ENCODE results near the gene R3HDM4. TPM values are rescaled to one million over a fixed set of nuclear protein-coding genes. Genes with fewer than 3 reads are reported as not detected.

Gene R3HDM4
- polyA plus RNA-seq, 2 of the 4 experiments (the other 2 are of a cell fraction) = 22.7 to 24.8 TPM

DNA sequence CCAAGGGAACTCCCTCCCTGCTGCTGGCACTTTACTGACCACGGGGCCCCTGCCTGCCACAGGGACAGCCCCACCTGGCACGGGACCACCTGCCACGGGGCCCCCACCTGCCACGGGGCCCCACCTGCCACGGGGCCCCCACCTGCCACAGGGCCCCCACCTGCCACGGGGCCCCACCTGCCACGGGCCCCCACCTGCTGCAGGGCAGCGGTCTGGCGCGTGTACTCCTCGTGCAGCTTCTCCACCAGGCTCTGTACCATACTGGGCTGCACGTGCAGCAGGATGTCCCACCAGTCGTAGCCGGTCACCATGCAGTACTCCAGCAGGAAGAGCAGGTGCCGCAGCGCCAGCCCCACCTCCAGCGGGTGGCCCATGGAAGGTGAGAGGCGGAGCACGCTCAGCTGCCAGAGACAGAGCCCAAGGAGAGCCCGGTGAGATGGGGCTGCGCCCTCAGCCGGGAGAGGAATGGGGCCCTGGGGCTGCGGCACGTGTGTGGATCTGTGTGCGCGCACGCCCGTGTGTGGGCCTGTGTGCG lies 36.2 kb downstream of the R3HDM4 start:
- 84% methylated on average over 13 of the region's 29 CpGs for WGBS (ENCODE audit: missing lambda C conversion rate)
- ChIA-PET CTCF (interaction anchor here (1.6 kb wide), 1 partner anchor 21 kb away, joined by 3 read pairs; no protein-coding TSS in a partner anchor), POLR2A (no interaction called here)

DNA sequence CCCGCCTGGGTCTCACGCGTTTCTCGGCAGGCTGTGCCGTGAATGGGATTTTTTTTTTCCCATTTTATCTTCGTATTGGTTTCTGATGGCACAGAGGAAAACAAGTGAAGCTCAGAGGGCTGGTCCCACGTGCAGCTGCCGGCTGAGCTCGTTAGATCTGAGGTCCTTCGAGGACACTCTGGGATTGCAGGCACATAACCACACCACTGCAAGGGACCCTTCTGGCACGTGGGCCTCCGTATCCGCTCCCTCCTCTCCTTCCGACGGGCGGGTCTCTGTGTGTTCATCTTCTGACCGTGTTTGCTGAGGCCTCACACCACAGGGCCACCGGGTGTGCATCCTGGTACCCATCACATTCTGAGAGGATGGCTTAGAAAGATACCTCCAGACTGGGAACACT lies 36.9 kb downstream of the R3HDM4 start:
- POLR2A ChIA-PET = no interaction called here
- ATAC-seq (no peak), FAIRE-seq (no peak), DNase-seq (ENCODE audit: low read depth in 1 of 2, low spot score in 1 of 2) (no peak)
- Histone ChIP-seq H3K4me3 (no peak overlapping the region), H3K9me3 (no peaks in the 10 kb centered on the region), H3K4me2 (no peak overlapping the region), H3K4me1 (peaks cover 20% of the 10 kb centered on the region), H3K27ac (no peak overlapping the region)
- TF ChIP-seq ZFP36 (IDR thresholded peaks at IDR 0.05; ENCODE audit: borderline replicate concordance, partially characterized antibody) = no peak
- TF ChIP-seq, protein P1, sequence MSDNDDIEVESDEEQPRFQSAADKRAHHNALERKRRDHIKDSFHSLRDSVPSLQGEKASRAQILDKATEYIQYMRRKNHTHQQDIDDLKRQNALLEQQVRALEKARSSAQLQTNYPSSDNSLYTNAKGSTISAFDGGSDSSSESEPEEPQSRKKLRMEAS (IDR thresholded peaks at IDR 0.05) = no peak
- no peak for TF ChIP-seq NR3C1 (IDR thresholded peaks at IDR 0.05)
- TF ChIP-seq, protein P2, sequence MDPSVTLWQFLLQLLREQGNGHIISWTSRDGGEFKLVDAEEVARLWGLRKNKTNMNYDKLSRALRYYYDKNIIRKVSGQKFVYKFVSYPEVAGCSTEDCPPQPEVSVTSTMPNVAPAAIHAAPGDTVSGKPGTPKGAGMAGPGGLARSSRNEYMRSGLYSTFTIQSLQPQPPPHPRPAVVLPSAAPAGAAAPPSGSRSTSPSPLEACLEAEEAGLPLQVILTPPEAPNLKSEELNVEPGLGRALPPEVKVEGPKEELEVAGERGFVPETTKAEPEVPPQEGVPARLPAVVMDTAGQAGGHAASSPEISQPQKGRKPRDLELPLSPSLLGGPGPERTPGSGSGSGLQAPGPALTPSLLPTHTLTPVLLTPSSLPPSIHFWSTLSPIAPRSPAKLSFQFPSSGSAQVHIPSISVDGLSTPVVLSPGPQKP (IDR thresholded peaks at IDR 0.05; ENCODE audit: low read depth, low read length) = no peak
- TF ChIP-seq ESRRA (IDR thresholded peaks at IDR 0.05; ENCODE audit: borderline replicate concordance, low read length) = no peak
- no peak for TF ChIP-seq RCOR1 (IDR thresholded peaks at IDR 0.05; ENCODE audit: low read depth, low read length)
- no peak for TF ChIP-seq CBX8 (IDR thresholded peaks at IDR 0.05)
- TF ChIP-seq HEYL (CRISPR knock-in tag; IDR thresholded peaks at IDR 0.05) = no peak
- CTCF ChIA-PET = interaction anchor here (1.6 kb wide), 1 partner anchor 20 kb away, joined by 3 read pairs; no protein-coding TSS in a partner anchor
- 69% methylated on average over 14 of the region's 18 CpGs for WGBS (ENCODE audit: missing lambda C conversion rate)

More for the DNA sequence above, 36.2 kb downstream of the R3HDM4 start:
- H3K27ac ChIP-seq = no peak overlapping the region
- ATAC-seq (no peak), FAIRE-seq (no peak), DNase-seq (ENCODE audit: low read depth in 1 of 2, low spot score in 1 of 2) (no peak)
- peaks cover 14% of the 10 kb centered on the region for H3K4me1 ChIP-seq
- no peak overlapping the region for H3K4me3 ChIP-seq
- H3K9me3 ChIP-seq = no peaks in the 10 kb centered on the region
- TF ChIP-seq ZSCAN20 (CRISPR knock-in tag; IDR thresholded peaks at IDR 0.05) = no peak
- H3K4me2 ChIP-seq = no peak overlapping the region

DNA sequence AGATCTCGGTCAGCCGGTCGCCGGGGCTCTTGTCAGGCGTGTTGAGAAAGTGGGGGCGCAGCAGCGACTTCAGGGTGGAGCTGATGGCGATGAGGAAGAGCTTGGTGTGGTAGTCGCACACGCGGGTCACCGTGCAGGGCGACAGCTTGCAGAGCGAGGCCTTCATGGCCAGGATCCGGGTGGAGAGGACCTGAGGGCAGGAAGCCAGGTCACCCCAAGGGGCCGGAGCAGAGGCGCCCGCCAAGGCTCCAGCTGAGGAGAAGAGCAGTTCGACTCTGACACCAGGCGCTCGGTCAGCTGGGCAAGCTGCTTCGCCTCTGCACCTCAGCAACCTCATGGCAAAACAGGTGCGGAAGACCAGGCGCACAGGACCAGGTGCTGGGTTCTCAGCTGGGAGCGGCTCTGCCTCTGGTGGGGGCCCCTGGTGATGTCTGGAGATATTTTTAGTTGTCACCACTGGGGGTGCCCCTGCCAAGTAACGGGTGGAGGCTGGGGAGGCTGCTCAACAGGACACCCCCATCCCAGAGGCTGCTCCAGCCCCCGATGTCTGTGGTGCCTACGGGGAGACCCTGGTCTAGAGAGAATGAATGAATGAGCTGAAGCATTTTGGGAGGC lies 37.6 kb downstream of the R3HDM4 start:
- ATAC-seq (no peak), DNase-seq (ENCODE audit: low read depth in 1 of 2, low spot score in 1 of 2) (no peak), FAIRE-seq (no peak)
- Histone ChIP-seq H3K4me2 (no peak overlapping the region), H3K9me3 (no peaks in the 10 kb centered on the region), H3K4me1 (peaks cover 27% of the 10 kb centered on the region), H3K27ac (no peak overlapping the region), H3K4me3 (no peak overlapping the region)
- WGBS (ENCODE audit: missing lambda C conversion rate) = 95% methylated on average over 20 of the region's 28 CpGs
- no peak for TF ChIP-seq HOXB5 (CRISPR knock-in tag; IDR thresholded peaks at IDR 0.05)
- TF ChIP-seq EHMT2 (IDR thresholded peaks at IDR 0.05; ENCODE audit: low read depth) = no peak
- no peak for TF ChIP-seq JUNB (IDR thresholded peaks at IDR 0.05)
- TF ChIP-seq FOXS1 (CRISPR knock-in tag; IDR thresholded peaks at IDR 0.05) = no peak
- no peak for TF ChIP-seq RFX5 (IDR thresholded peaks at IDR 0.05)
- TF ChIP-seq ZSCAN20 (CRISPR knock-in tag; IDR thresholded peaks at IDR 0.05) = no peak
- TF ChIP-seq ZNF302 (CRISPR knock-in tag; IDR thresholded peaks at IDR 0.05) = no peak
- no peak for TF ChIP-seq KDM1A (IDR thresholded peaks at IDR 0.05; ENCODE audit: low read depth)
- ChIA-PET POLR2A (no interaction called here), CTCF (interaction anchor here (0.5 to 1.0 kb wide), 2 partner anchors 11 to 104 kb away, joined by 3 to 4 read pairs; no protein-coding TSS in a partner anchor)

DNA sequence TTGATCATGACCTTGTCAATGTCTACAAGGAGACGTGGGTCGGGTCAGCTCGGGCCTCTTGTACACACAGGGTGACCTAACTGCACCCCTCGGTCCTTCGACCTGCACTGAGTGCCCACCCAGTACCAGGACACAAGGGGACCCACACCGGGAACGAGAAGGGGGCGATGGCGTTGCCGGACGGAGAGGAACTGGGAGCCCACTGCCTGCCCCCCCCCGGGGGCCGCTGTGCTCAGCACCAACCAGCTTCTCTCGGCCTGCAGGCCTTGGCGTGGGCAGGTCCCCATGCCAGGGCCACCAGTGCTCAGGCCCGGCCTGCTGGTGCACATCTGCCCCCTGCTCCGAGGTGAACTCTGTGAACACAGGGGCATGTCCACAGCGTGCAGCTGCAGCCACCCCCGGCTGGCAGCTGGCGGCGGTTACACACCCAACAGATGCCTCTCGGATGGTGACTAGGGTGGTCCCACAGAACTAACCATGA lies 39.4 kb downstream of the R3HDM4 start:
- WGBS (ENCODE audit: missing lambda C conversion rate) = 80% methylated on average over 8 of the region's 22 CpGs
- peaks cover 44% of the 10 kb centered on the region for H3K4me1 ChIP-seq
- H3K27ac ChIP-seq = peak overlapping the region; percentile 95 to 98; a peak in 5 of 6 replicates
- ATAC-seq = no peak
- ChIA-PET POLR2A (no interaction called here), CTCF (interaction anchor here (1.3 kb wide), 1 partner anchor 24 kb away, joined by 3 read pairs; no protein-coding TSS in a partner anchor)
- H3K4me3 ChIP-seq = no peak overlapping the region
- no peak for FAIRE-seq
- no peak for DNase-seq (ENCODE audit: low read depth in 1 of 2, low spot score in 1 of 2)
- H3K9me3 ChIP-seq = no peaks in the 10 kb centered on the region
- 0 out of 3 replicates have a peak overlapping the region, but pooled peaks have one; percentile 25 for H3K4me2 ChIP-seq
- TF ChIP-seq, protein P3, sequence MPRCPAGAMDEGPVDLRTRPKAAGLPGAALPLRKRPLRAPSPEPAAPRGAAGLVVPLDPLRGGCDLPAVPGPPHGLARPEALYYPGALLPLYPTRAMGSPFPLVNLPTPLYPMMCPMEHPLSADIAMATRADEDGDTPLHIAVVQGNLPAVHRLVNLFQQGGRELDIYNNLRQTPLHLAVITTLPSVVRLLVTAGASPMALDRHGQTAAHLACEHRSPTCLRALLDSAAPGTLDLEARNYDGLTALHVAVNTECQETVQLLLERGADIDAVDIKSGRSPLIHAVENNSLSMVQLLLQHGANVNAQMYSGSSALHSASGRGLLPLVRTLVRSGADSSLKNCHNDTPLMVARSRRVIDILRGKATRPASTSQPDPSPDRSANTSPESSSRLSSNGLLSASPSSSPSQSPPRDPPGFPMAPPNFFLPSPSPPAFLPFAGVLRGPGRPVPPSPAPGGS (IDR thresholded peaks at IDR 0.05) = no peak
- TF ChIP-seq, protein P2 (IDR thresholded peaks at IDR 0.05; ENCODE audit: low read depth, low read length) = no peak
- TF ChIP-seq, protein P4, sequence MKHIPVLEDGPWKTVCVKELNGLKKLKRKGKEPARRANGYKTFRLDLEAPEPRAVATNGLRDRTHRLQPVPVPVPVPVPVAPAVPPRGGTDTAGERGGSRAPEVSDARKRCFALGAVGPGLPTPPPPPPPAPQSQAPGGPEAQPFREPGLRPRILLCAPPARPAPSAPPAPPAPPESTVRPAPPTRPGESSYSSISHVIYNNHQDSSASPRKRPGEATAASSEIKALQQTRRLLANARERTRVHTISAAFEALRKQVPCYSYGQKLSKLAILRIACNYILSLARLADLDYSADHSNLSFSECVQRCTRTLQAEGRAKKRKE (CRISPR knock-in tag; IDR thresholded peaks at IDR 0.05; ENCODE audit: low read depth) = no peak
- TF ChIP-seq FOSL2 (IDR thresholded peaks at IDR 0.05) = no peak
- TF ChIP-seq FOSL2 (CRISPR knock-in tag; IDR thresholded peaks at IDR 0.05) = no peak
- TF ChIP-seq JUNB (IDR thresholded peaks at IDR 0.05) = no peak
- TF ChIP-seq ZFP36 (IDR thresholded peaks at IDR 0.05; ENCODE audit: borderline replicate concordance, partially characterized antibody) = no peak
- no peak for TF ChIP-seq TFCP2L1 (CRISPR knock-in tag; IDR thresholded peaks at IDR 0.05)
- TF ChIP-seq, protein P5, sequence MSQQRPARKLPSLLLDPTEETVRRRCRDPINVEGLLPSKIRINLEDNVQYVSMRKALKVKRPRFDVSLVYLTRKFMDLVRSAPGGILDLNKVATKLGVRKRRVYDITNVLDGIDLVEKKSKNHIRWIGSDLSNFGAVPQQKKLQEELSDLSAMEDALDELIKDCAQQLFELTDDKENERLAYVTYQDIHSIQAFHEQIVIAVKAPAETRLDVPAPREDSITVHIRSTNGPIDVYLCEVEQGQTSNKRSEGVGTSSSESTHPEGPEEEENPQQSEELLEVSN (IDR thresholded peaks at IDR 0.05; ENCODE audit: borderline replicate concordance, low read depth) = no peak
- TF ChIP-seq GATA3 (IDR thresholded peaks at IDR 0.05; ENCODE audit: borderline replicate concordance) = no peak
- TF ChIP-seq, protein P1 (IDR thresholded peaks at IDR 0.05) = no peak
- TF ChIP-seq BHLHE40 (IDR thresholded peaks at IDR 0.05; ENCODE audit: low read depth, low read length) = no peak
- TF ChIP-seq HEYL (CRISPR knock-in tag; IDR thresholded peaks at IDR 0.05) = no peak

Data from A549 (cell line).